Activated CD4-positive, alpha-beta T cell treated with anti-CD3 and anti-CD28 coated beads for 36 hours (primary cell): ENCODE data around the gene SKOR1. TPM values are rescaled to one million over a fixed set of nuclear protein-coding genes. Genes with fewer than 3 reads are reported as not detected.

ENCODE experiments used
- ATAC-seq: fragments of 200-7000 bp; cut with Tn5 transposase; one replicate; pipeline ENCODE4 v1.10.0; 2021; ENCODE audit warnings: mild to moderate bottlenecking, moderate library complexity
- CTCF ChIA-PET: fragments of 350-600 bp; sonication (Branson Sonifier 250); formaldehyde crosslinking; loops from one replicate; lab custom pipeline; 2021; ENCODE audit warnings: antibody characterized with exemption; lab: Charles Lee
- POLR2A ChIA-PET: fragments of 350-600 bp; sonication (Branson Sonifier 250); formaldehyde crosslinking; loops from one replicate; lab custom pipeline; 2021; ENCODE audit warnings: antibody characterized with exemption, inconsistent platforms; lab: Charles Lee
- DNase-seq: peaks from one replicate; pipeline ENCODE4 v3.0.0-alpha.2; 2020
- H3K27ac Mint-ChIP-seq: one replicate; pipeline ENCODE4 v1.8.0; 2021; ENCODE audit warnings: mixed read lengths
- H3K27me3 Mint-ChIP-seq: one replicate; pipeline ENCODE4 v1.8.0; 2021; ENCODE audit warnings: mixed read lengths
- H3K36me3 Mint-ChIP-seq: one replicate; pipeline ENCODE4 v1.8.0; 2021; ENCODE audit warnings: low read depth, mixed read lengths
- H3K4me1 Mint-ChIP-seq: one replicate; pipeline ENCODE4 v1.8.0; 2021; ENCODE audit warnings: mixed read lengths
- H3K4me3 Mint-ChIP-seq: one replicate; pipeline ENCODE4 v1.8.0; 2021; ENCODE audit warnings: mild to moderate bottlenecking, moderate library complexity, mixed read lengths
- H3K9me3 Mint-ChIP-seq: one replicate; pipeline ENCODE4 v1.8.0; 2021; ENCODE audit warnings: low read depth, mixed read lengths
- intact Hi-C, 2 experiments: fragments of 100-400 bp; cut with DNase I in 1 of 2; cut with micrococcal nuclease in 1 of 2; formaldehyde crosslinking; loops; one replicate each; pipeline versions ENCODE4 v1.14.2 to v1.15.1; 2022 to 2024; cut with DNase I, micrococcal nuclease
- total RNA-seq, 2 experiments: library from RNA; stranded (reverse); gene quantifications; one replicate each; pipeline ENCODE4 v1.2.3, GENCODE V29; 2021

Gene SKOR1
- total RNA-seq, 2 experiments from 2014 or later, result 0.16 to 0.18 TPM

- ChIA-PET POLR2A (no interaction called here), CTCF (no interaction called here)
- H3K4me3 Mint-ChIP-seq, result no peak overlapping the region
- no peak overlapping the region for H3K27ac Mint-ChIP-seq
- H3K36me3 Mint-ChIP-seq, result peaks cover 30% of the 10 kb centered on the region
- peaks cover 6% of the 10 kb centered on the region for H3K4me1 Mint-ChIP-seq
- ATAC-seq (no peak), DNase-seq (no peak)
- intact Hi-C loops, result no loop called here
- H3K9me3 Mint-ChIP-seq, result peaks cover 12% of the 10 kb centered on the region
- no peaks in the 10 kb centered on the region for H3K27me3 Mint-ChIP-seq
These were observed 28.8 kb upstream of the SKOR1 start for GRCh38 chr15:67796196-67797127.

DNA sequence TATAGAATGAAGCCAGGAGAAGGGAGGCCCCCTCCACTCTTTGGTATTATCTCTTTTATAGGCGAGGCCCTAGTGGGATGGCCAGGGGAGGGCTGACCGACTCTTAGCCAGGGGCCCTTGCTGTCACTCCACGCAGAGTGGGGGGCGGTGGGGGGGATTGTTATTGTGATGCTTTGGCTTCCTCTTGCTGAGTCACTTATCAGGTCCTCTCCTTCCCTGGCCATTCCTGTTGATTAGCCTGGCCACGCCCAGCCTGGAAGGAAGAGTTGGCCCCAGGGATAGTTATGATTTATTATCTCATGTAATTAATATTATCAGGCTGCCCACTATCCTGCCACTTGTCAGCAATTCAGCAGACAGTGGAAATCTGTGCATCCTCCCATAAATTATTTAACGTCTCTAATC, 25.5 kb upstream of the SKOR1 start:
- Mint-ChIP-seq H3K4me3 (no peak overlapping the region), H3K4me1 (peaks cover 3% of the 10 kb centered on the region), H3K27ac (no peak overlapping the region), H3K27me3 (no peaks in the 10 kb centered on the region), H3K36me3 (peaks cover 16% of the 10 kb centered on the region), H3K9me3 (peaks cover 8% of the 10 kb centered on the region)
- ATAC-seq, result no peak
- no peak for DNase-seq
- intact Hi-C loops, result no loop called here
- ChIA-PET CTCF (no interaction called here), POLR2A (no interaction called here)

- ATAC-seq (no peak), DNase-seq (no peak)
- H3K27me3 Mint-ChIP-seq, result no peaks in the 10 kb centered on the region
- intact Hi-C loops, result no loop called here
- CTCF ChIA-PET, result no interaction called here
- no peak overlapping the region for H3K27ac Mint-ChIP-seq
- no peaks in the 10 kb centered on the region for H3K9me3 Mint-ChIP-seq
- no peak overlapping the region for H3K4me3 Mint-ChIP-seq
- POLR2A ChIA-PET, result no interaction called here
- H3K4me1 Mint-ChIP-seq, result no peaks in the 10 kb centered on the region
- peaks cover 5% of the 10 kb centered on the region for H3K36me3 Mint-ChIP-seq
These were observed 24.2 kb upstream of the SKOR1 start for GRCh38 chr15:67801142-67801541.

GRCh38 chr15:67801926-67802914, 23.1 kb upstream of the SKOR1 start:
- DNase-seq, result no peak
- Mint-ChIP-seq H3K9me3 (no peaks in the 10 kb centered on the region), H3K27me3 (no peaks in the 10 kb centered on the region), H3K4me1 (no peaks in the 10 kb centered on the region), H3K27ac (no peak overlapping the region), H3K4me3 (no peak overlapping the region), H3K36me3 (peaks cover 4% of the 10 kb centered on the region)
- intact Hi-C loops, result no loop called here
- ATAC-seq, result no peak
- ChIA-PET POLR2A (no interaction called here), CTCF (interaction anchor here (1.1 kb wide), 1 partner anchor 170 kb away, joined by 3 read pairs; no protein-coding TSS in a partner anchor)

DNA sequence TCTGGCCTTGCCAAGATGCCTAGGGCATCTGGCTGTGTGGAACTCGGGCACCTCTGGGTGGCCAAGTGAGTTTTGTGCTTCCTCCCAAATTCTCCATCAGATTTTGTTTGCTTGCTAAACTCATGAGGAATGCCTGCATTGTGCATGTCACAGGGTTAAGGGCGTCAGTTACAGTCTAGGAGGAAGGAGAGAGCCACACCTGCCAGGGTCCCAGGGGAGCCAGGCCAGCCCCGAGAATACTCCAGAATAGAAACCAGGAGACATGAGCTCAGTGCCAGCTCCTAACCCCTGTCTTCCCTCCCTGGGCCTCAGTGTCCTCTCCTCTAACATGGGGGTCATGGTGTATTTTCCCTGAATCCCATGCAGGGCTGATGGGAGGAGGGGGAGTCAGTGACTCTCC, 22.0 kb upstream of the SKOR1 start:
- no peak for ATAC-seq
- Mint-ChIP-seq H3K9me3 (no peaks in the 10 kb centered on the region), H3K27me3 (no peaks in the 10 kb centered on the region), H3K36me3 (peaks cover 4% of the 10 kb centered on the region), H3K27ac (no peak overlapping the region), H3K4me3 (no peak overlapping the region), H3K4me1 (no peaks in the 10 kb centered on the region)
- DNase-seq, result no peak
- intact Hi-C loops, result no loop called here
- ChIA-PET CTCF (interaction anchor here (1.1 kb wide), 1 partner anchor 171 kb away, joined by 3 read pairs; no protein-coding TSS in a partner anchor), POLR2A (no interaction called here)

GRCh38 chr15:67803996-67804843, 21.1 kb upstream of the SKOR1 start:
- ChIA-PET POLR2A (no interaction called here), CTCF (no interaction called here)
- no peak overlapping the region for H3K4me3 Mint-ChIP-seq
- no peaks in the 10 kb centered on the region for H3K4me1 Mint-ChIP-seq
- ATAC-seq (no peak), DNase-seq (no peak)
- intact Hi-C loops, result no loop called here
- H3K36me3 Mint-ChIP-seq, result peaks cover 4% of the 10 kb centered on the region
- no peak overlapping the region for H3K27ac Mint-ChIP-seq
- H3K9me3 Mint-ChIP-seq, result no peaks in the 10 kb centered on the region
- H3K27me3 Mint-ChIP-seq, result no peaks in the 10 kb centered on the region

DNA sequence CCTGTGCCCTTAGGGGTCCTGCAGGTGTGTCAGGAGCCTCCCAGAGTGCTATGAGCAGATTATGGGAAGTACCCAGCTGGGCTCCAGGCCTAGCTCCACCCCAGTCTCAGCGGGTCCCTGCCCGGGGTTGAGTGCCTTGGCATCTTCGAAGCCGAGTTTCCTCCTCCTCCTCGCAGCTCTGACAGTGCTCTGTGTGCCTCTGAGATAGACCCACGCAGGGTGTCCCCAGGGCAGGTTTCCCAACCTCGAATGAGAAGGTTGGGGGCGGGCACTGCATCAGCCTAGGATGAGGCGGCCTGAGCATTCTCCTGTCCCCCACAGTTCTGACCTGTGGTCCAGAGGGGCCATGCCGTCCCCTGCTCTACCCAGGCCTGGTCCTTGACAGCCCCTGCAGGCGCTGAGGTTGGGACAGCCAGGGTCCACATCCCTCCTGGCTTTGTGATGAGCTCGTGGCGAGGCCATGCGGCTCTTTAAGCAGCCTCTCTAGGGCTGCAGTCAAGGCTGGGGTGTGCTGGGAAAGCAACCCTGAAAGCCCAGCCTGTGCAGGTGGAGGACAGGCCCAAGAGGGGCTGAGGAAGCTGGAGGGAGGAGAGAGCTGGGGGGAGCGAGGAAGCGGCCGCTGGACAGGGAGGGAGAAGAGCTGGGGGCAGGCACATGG, 20.2 kb upstream of the SKOR1 start:
- intact Hi-C loops, result no loop called here
- DNase-seq, result no peak
- H3K27me3 Mint-ChIP-seq, result no peaks in the 10 kb centered on the region
- H3K27ac Mint-ChIP-seq, result no peak overlapping the region
- no peaks in the 10 kb centered on the region for H3K4me1 Mint-ChIP-seq
- ATAC-seq, result no peak
- peaks cover 4% of the 10 kb centered on the region for H3K36me3 Mint-ChIP-seq
- POLR2A ChIA-PET, result no interaction called here
- H3K9me3 Mint-ChIP-seq, result no peaks in the 10 kb centered on the region
- no peak overlapping the region for H3K4me3 Mint-ChIP-seq
- CTCF ChIA-PET, result no interaction called here

- H3K4me1 Mint-ChIP-seq, result no peaks in the 10 kb centered on the region
- no peaks in the 10 kb centered on the region for H3K27me3 Mint-ChIP-seq
- intact Hi-C loops, result no loop called here
- DNase-seq (no peak), ATAC-seq (no peak)
- POLR2A ChIA-PET, result no interaction called here
- no peak overlapping the region for H3K27ac Mint-ChIP-seq
- H3K4me3 Mint-ChIP-seq, result no peak overlapping the region
- no peaks in the 10 kb centered on the region for H3K36me3 Mint-ChIP-seq
- no peaks in the 10 kb centered on the region for H3K9me3 Mint-ChIP-seq
- CTCF ChIA-PET, result no interaction called here
These were observed 19.4 kb upstream of the SKOR1 start for GRCh38 chr15:67805666-67806516.

GRCh38 chr15:67806536-67806935, 18.8 kb upstream of the SKOR1 start:
- Mint-ChIP-seq H3K4me1 (no peaks in the 10 kb centered on the region), H3K36me3 (no peaks in the 10 kb centered on the region), H3K27me3 (no peaks in the 10 kb centered on the region), H3K27ac (no peak overlapping the region), H3K4me3 (no peak overlapping the region), H3K9me3 (no peaks in the 10 kb centered on the region)
- intact Hi-C loops, result no loop called here
- DNase-seq, result no peak
- ChIA-PET CTCF (no interaction called here), POLR2A (no interaction called here)
- ATAC-seq, result no peak

- intact Hi-C loops, result no loop called here
- ChIA-PET POLR2A (no interaction called here), CTCF (interaction anchor here (0.6 kb wide), 1 partner anchor 24 kb away, joined by 4 read pairs; no protein-coding TSS in a partner anchor)
- H3K9me3 Mint-ChIP-seq, result no peaks in the 10 kb centered on the region
- no peaks in the 10 kb centered on the region for H3K4me1 Mint-ChIP-seq
- no peak for ATAC-seq
- no peaks in the 10 kb centered on the region for H3K36me3 Mint-ChIP-seq
- H3K27me3 Mint-ChIP-seq, result no peaks in the 10 kb centered on the region
- H3K27ac Mint-ChIP-seq, result no peak overlapping the region
- no peak for DNase-seq
- H3K4me3 Mint-ChIP-seq, result no peak overlapping the region
These were observed 18.2 kb upstream of the SKOR1 start for GRCh38 chr15:67807141-67807540.
